HepG2 (cell line): Measurements from ENCODE around the gene POLR1H. TPM values are rescaled to one million over a fixed set of nuclear protein-coding genes. Genes with fewer than 3 reads are reported as not detected.

Experiments
- ATAC-seq: fragments of 200-7000 bp; cut with Tn5 transposase; 3 replicates; pipeline ENCODE4 v1.9.1; 2020; ENCODE audit warnings: mild to moderate bottlenecking, moderate library complexity
- BruUV-seq: library from RNA; stranded (reverse); fragments of 400-500 nt; replicated peaks from 2 replicates; lab custom pipeline; 2021; lab: Mats Ljungman, UMichigan
- CTCF ChIA-PET: fragments of 300-600 bp; formaldehyde crosslinking; extraction: SDS; loops from one replicate; lab custom pipeline; 2021; ENCODE audit warnings: low total read pairs, inconsistent platforms, low intra/inter-chr PET ratio; lab: Yijun Ruan, JAX
- POLR2A ChIA-PET: fragments of 350-600 bp; sonication (Branson Sonifier 250); formaldehyde crosslinking; loops from one replicate; lab custom pipeline; 2020; ENCODE audit warnings: antibody characterized with exemption, inconsistent platforms; lab: Yijun Ruan, JAX
- DNase-seq: peaks from one replicate; pipeline ENCODE4 v3.0.0-alpha.2; 2015; ENCODE audit warnings: low spot score
- FAIRE-seq: peaks from 3 replicates; lab custom pipeline; 2011; peaks lifted over from hg19 to GRCh38; lab: Jason Lieb, UNC
- H2AFZ ChIP-seq: one replicate; pipeline ENCODE4 v1.6.1; 2011; ENCODE audit warnings: low read length, inconsistent platforms
- H3K27ac ChIP-seq: fragments of 300-600 bp; 3 replicates; pipeline ENCODE4 v1.8.0; 2011; ENCODE audit warnings: mixed run types, mild to moderate bottlenecking, mixed read lengths, low read length, inconsistent platforms; ENCODE audit not compliant: insufficient read depth; ENCODE audit errors: extremely low read length
- H3K27me3 ChIP-seq, 2 experiments: fragments of 200-600 bp in 1 of 2; 2 replicates in 1 of 2; 3 replicates in 1 of 2; pipeline versions ENCODE4 v1.6.0 to v1.8.0; 2011; ENCODE audit warnings: low read length in 2 of 2, mild to moderate bottlenecking in 2 of 2, moderate library complexity in 2 of 2, inconsistent platforms in 1 of 2; ENCODE audit not compliant: insufficient read depth in 2 of 2, control insufficient read depth in 1 of 2
- H3K36me3 ChIP-seq, 2 experiments: fragments of 200-600 bp in 1 of 2; replicated peaks in 1 of 2; 2 replicates in 1 of 2; 3 replicates in 1 of 2; pipeline versions ENCODE4 v1.5.1 to v1.8.0; 2011; ENCODE audit warnings: low read length in 2 of 2, inconsistent platforms in 1 of 2; ENCODE audit not compliant: insufficient read depth in 2 of 2, control insufficient read depth in 1 of 2
- H3K4me1 ChIP-seq: 2 replicates; pipeline ENCODE4 v1.5.1; 2012; ENCODE audit warnings: low read length, inconsistent platforms; ENCODE audit not compliant: insufficient read depth
- H3K4me2 ChIP-seq: 2 replicates; pipeline ENCODE4 v1.6.0; 2011; ENCODE audit warnings: low read depth, low read length, inconsistent platforms
- H3K4me3 ChIP-seq, 3 experiments: fragments of 200-600 bp in 1 of 3; sonication (generic), shearing (Covaris generic) in 1 of 3; replicated peaks in 1 of 3; 2 replicates each; pipeline ENCODE4 v1.5.1; 2011 to 2016; ENCODE audit warnings: low read length in 3 of 3, inconsistent platforms in 2 of 3, low read depth in 2 of 3, mild to moderate bottlenecking in 2 of 3, control low read depth in 1 of 3, mixed read lengths in 1 of 3; ENCODE audit not compliant: insufficient read depth in 1 of 3
- H3K79me2 ChIP-seq: one replicate; pipeline ENCODE4 v1.6.1; 2011; ENCODE audit warnings: low read length, inconsistent platforms; ENCODE audit not compliant: insufficient read depth
- H3K9ac ChIP-seq: 2 replicates; pipeline ENCODE4 v1.6.0; 2011; ENCODE audit warnings: mild to moderate bottlenecking, low read depth, low read length, inconsistent platforms; ENCODE audit not compliant: insufficient read depth
- H3K9me3 ChIP-seq: 2 replicates; pipeline ENCODE4 v1.5.1; 2012; ENCODE audit warnings: mild to moderate bottlenecking, low read length
- H4K20me1 ChIP-seq: 2 replicates; pipeline ENCODE4 v1.6.0; 2011; ENCODE audit warnings: inconsistent platforms, mild to moderate bottlenecking, low read length, moderate library complexity; ENCODE audit not compliant: insufficient read depth
- HNRNPUL1 ChIP-seq: fragments of 200-400 bp; formaldehyde crosslinking; IDR thresholded peaks from 2 replicates; pipeline ENCODE4 v1.6.1; 2017; ENCODE audit warnings: low read depth, mild to moderate bottlenecking, low read length, moderate library complexity
- SNAI1 ChIP-seq: sonication (generic); formaldehyde crosslinking; IDR thresholded peaks from 2 replicates; pipeline ENCODE4 v1.5.0; 2020; ENCODE audit warnings: mild to moderate bottlenecking, missing genetic modification reagents, borderline replicate concordance
- SOX13 ChIP-seq, 3 experiments: fragments of 450-650 bp in 1 of 3; sonication (generic) in 1 of 3; formaldehyde crosslinking in 1 of 3; IDR thresholded peaks in 2 of 3; conservative IDR thresholded peaks in 1 of 3; 2 replicates each; pipeline versions ENCODE4 v1.5.0 to v1.6.1; 2016 to 2020; ENCODE audit warnings: antibody characterized with exemption in 1 of 3, mild to moderate bottlenecking in 1 of 3, missing compliant biosample characterization in 1 of 3, missing genetic modification reagents in 1 of 3, moderate library complexity in 1 of 3
- SP2 ChIP-seq: sonication (generic); formaldehyde crosslinking; IDR thresholded peaks from 2 replicates; pipeline ENCODE4 v1.5.1; 2020; ENCODE audit warnings: mild to moderate bottlenecking, missing genetic modification reagents
- ZBTB3 ChIP-seq: sonication (generic); formaldehyde crosslinking; IDR thresholded peaks from 2 replicates; pipeline ENCODE4 v1.4.0; 2020; ENCODE audit warnings: low read depth, mild to moderate bottlenecking, moderate library complexity, missing genetic modification reagents, borderline replicate concordance
- ZNF253 ChIP-seq: sonication (generic); formaldehyde crosslinking; IDR thresholded peaks from 2 replicates; pipeline ENCODE4 v1.8.0; 2022; ENCODE audit warnings: mild to moderate bottlenecking, missing genetic modification reagents, borderline replicate concordance
- ZNF547 ChIP-seq: sonication (generic); formaldehyde crosslinking; IDR thresholded peaks from 2 replicates; pipeline ENCODE4 v1.5.1; 2020; ENCODE audit warnings: mild to moderate bottlenecking, missing genetic modification reagents
- ZNF629 ChIP-seq: sonication (generic); formaldehyde crosslinking; conservative IDR thresholded peaks from 2 replicates; pipeline ENCODE4 v1.5.0; 2020; ENCODE audit warnings: missing genetic modification reagents
- ZSCAN21 ChIP-seq: sonication (generic); formaldehyde crosslinking; IDR thresholded peaks from 2 replicates; pipeline ENCODE4 v1.8.0; 2022; ENCODE audit warnings: mild to moderate bottlenecking, missing genetic modification reagents, moderate library complexity, borderline replicate concordance
- WGBS: methylation state at CpG from one replicate; pipeline ENCODE4 v1.1.6; 2017; ENCODE audit warnings: low lambda C conversion rate; 5-methylcytosine and 5-hydroxymethylcytosine counted together
- in situ Hi-C: cut with HindIII; loops from 2 replicates; pipeline ENCODE4 v1.10.0; 2017; ENCODE audit warnings: low pct_unique_long_range_greater_than_20kb; ENCODE audit not compliant: extremely low pct_ligation_motif_present
- intact Hi-C: fragments of 100-400 bp; cut with micrococcal nuclease; formaldehyde crosslinking; loops from one replicate; pipeline ENCODE4 v1.10.0; 2022; ENCODE audit not compliant: unreplicated experiment
- polyA plus RNA-seq, 8 experiments: library from polyadenylated mRNA; depleted of rRNA in 3 of 8; stranded (reverse) in 7 of 8; unstranded in 1 of 8; fragments of >200 nt; fragmentation: Illumina TruSeq in 4 of 8; extraction: Trizol in 4 of 8; gene quantifications; 2 replicates each; pipeline versions ENCODE4 v1.2.1 to v1.2.3, GENCODE V29; 2011 to 2016; ENCODE audit warnings: low read depth in 4 of 8, missing spikeins in 1 of 8, mixed read lengths in 1 of 8; ENCODE audit not compliant: insufficient read depth in 1 of 8
- total RNA-seq, 5 experiments: library from RNA; depleted of rRNA; stranded (reverse); fragments of >200 nt; fragmentation: Illumina TruSeq; extraction: Trizol; gene quantifications; 2 replicates each; pipeline ENCODE4 v1.2.3, GENCODE V29; 2016; ENCODE audit warnings: low read depth in 1 of 5
- TF ChIP-seq, protein P1 (sequence below): sonication (generic); formaldehyde crosslinking; IDR thresholded peaks from 2 replicates; pipeline ENCODE4 v1.5.1; 2020; ENCODE audit warnings: missing genetic modification reagents, mild to moderate bottlenecking, borderline replicate concordance
- TF ChIP-seq, protein P2 (sequence below): sonication (generic); formaldehyde crosslinking; IDR thresholded peaks from 2 replicates; pipeline ENCODE4 v1.4.0; 2020; ENCODE audit warnings: mild to moderate bottlenecking, low read depth, missing genetic modification reagents
- TF ChIP-seq, protein P3 (sequence below): sonication (generic); formaldehyde crosslinking; IDR thresholded peaks from 2 replicates; pipeline ENCODE4 v1.8.0; 2022; ENCODE audit warnings: missing genetic modification reagents, low read depth, mild to moderate bottlenecking, borderline replicate concordance

POLR1H gene
- total and polyA plus RNA-seq, 2 of the 13 experiments (the other 11 are each of a cell fraction or from before 2014, with no cell fraction given): 61.4 to 79.8 TPM

GRCh38 chr6:30055513-30055912 is 5.6 kb upstream of the POLR1H start:
- Histone ChIP-seq H3K4me3 (no peak overlapping the region), H3K27ac (no peak overlapping the region), H3K4me2 (no peak overlapping the region), H3K9ac (no peak overlapping the region), H3K9me3 (no peaks in the 10 kb centered on the region), H3K79me2 (peaks cover 8% of the 10 kb centered on the region), H3K36me3 (peaks cover 3 to 17% of the 10 kb centered on the region in 2 experiments; a peak in 3 of 5 replicates), H3K27me3 (peaks cover 0 to under 1% of the 10 kb centered on the region in 2 experiments; a peak in 1 of 5 replicates), H2AFZ (no peak overlapping the region), H4K20me1 (no peaks in the 10 kb centered on the region), H3K4me1 (peaks cover 11% of the 10 kb centered on the region)
- intact Hi-C loops (no loop called here), in situ Hi-C loops (no loop called here)
- DNase-seq: no peak
- no TSS peak for BruUV-seq
- CTCF ChIA-PET: no interaction called here
- no peak for ATAC-seq
- no peak for FAIRE-seq
- no peak for TF ChIP-seq ZNF547
- TF ChIP-seq SOX13 (IDR thresholded peaks at IDR 0.05): no peak
- no peak for TF ChIP-seq SOX13 (CRISPR knock-in tag; conservative IDR thresholded peaks at IDR 0.05 in 1 of 2, IDR thresholded peaks at IDR 0.05 in 1 of 2)
- TF ChIP-seq, all 625 proteins: peak for 0
- POLR2A ChIA-PET: no interaction called here
- WGBS: 57% methylated on average over 1 of the region's 1 CpG

DNA sequence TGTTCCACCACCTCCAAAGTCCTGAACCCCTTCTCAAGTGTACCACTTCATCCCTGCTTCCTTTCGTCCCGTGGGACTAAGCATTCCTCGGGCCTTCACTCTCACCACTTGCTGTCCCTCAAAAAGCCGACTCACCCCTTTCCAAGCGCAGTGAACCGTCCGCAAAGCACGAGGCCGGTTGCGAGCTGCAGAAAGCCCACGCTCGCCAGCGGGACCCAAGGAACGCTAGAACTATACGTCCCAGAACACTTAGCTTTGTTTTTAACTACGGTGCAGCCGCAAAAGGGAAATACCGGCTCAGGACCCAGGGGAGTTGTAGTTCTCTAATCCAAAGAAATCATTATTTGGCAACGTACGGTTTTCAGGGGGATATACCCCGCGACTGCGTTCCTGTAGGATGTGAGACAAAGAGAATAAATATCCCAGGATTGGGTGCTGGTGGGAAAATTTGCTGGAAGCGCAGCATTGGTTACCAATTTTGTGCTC is 416 bp upstream of the POLR1H start:
- peak overlapping the region; percentile 92 for H2AFZ ChIP-seq
- peaks cover 1 to 9% of the 10 kb centered on the region in 2 experiments; a peak in 2 of 5 replicates for H3K36me3 ChIP-seq
- ChIA-PET POLR2A (interaction anchor here (0.7 to 2.8 kb wide), 19 partner anchors 9 to 1919 kb away, joined by 3 to 35 read pairs (median 4); partner anchors contain the start of genes RNF39, TRIM15, TRIM26 and ZKSCAN8), CTCF (no interaction called here)
- peaks cover 37% of the 10 kb centered on the region for H3K79me2 ChIP-seq
- intact Hi-C loops: loop anchor here (1.0 to 2.0 kb wide), 2 partner anchors 43 to 110 kb away; no protein-coding TSS in a partner anchor
- H3K9ac ChIP-seq: peak overlapping the region; percentile 90
- ATAC-seq: peak; percentile 15
- peaks cover 0 to 4% of the 10 kb centered on the region in 2 experiments; a peak in 1 of 5 replicates for H3K27me3 ChIP-seq
- peak overlapping the region; percentile 99 for H3K4me2 ChIP-seq
- no peak for FAIRE-seq
- WGBS: under 1% methylated on average over 24 of the region's 24 CpGs
- no peaks in the 10 kb centered on the region for H4K20me1 ChIP-seq
- H3K4me1 ChIP-seq: peaks cover 28% of the 10 kb centered on the region
- BruUV-seq: TSS peak; percentile 85
- peak overlapping the region; percentile 75 for H3K27ac ChIP-seq
- in situ Hi-C loops: no loop called here
- no peak for DNase-seq
- H3K9me3 ChIP-seq: no peaks in the 10 kb centered on the region
- H3K4me3 ChIP-seq: peak overlapping the region; percentile 89 to 99 (median 93)
- TF ChIP-seq ZNF253 (CRISPR knock-in tag): 0 out of 2 replicates have a peak, but pooled peaks have one; percentile 29
- TF ChIP-seq HNRNPUL1: no peak
- TF ChIP-seq SNAI1 (CRISPR knock-in tag): no peak
- TF ChIP-seq ZBTB3 (CRISPR knock-in tag): peak; percentile 57; the same call in 1 of the 2 replicates
- TF ChIP-seq SP2: peak; percentile 52; the same call in 1 of the 2 replicates
- TF ChIP-seq ZNF629 (CRISPR knock-in tag): no peak
- TF ChIP-seq, protein P1, sequence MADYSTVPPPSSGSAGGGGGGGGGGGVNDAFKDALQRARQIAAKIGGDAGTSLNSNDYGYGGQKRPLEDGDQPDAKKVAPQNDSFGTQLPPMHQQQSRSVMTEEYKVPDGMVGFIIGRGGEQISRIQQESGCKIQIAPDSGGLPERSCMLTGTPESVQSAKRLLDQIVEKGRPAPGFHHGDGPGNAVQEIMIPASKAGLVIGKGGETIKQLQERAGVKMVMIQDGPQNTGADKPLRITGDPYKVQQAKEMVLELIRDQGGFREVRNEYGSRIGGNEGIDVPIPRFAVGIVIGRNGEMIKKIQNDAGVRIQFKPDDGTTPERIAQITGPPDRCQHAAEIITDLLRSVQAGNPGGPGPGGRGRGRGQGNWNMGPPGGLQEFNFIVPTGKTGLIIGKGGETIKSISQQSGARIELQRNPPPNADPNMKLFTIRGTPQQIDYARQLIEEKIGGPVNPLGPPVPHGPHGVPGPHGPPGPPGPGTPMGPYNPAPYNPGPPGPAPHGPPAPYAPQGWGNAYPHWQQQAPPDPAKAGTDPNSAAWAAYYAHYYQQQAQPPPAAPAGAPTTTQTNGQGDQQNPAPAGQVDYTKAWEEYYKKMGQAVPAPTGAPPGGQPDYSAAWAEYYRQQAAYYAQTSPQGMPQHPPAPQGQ (CRISPR knock-in tag): no peak
- TF ChIP-seq, protein P2, sequence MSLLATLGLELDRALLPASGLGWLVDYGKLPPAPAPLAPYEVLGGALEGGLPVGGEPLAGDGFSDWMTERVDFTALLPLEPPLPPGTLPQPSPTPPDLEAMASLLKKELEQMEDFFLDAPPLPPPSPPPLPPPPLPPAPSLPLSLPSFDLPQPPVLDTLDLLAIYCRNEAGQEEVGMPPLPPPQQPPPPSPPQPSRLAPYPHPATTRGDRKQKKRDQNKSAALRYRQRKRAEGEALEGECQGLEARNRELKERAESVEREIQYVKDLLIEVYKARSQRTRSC (CRISPR knock-in tag): peak; percentile 63; the same call in 1 of the 2 replicates
- TF ChIP-seq ZSCAN21 (CRISPR knock-in tag): 0 out of 2 replicates have a peak, but pooled peaks have one; percentile 3
- TF ChIP-seq, protein P3, sequence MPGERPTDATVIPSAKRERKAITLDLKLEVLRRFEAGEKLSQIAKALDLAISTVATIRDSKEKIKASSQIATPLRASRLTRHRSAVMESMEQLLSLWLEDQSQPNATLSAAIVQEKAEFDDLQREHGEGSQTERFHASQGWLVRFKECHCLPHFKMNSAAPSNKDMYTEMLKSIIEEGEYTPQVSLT (CRISPR knock-in tag): no peak
